Measurements from ENCODE around the gene GPR18.

Gene GPR18

GRCh38 chr13:99205621-99206220, 52.5 kb downstream of the GPR18 start:
- DNase-seq: no peak
